Suppressor macrophage treated with lipopolysaccharide for 4 hours (primary cell): ENCODE results near the gene FAM210B.
A peak's percentile ranks its signal among the peaks of the same experiment; 100 is the strongest.
"Not testable (repeated sequence)": the region's sequence is repeated elsewhere in the genome, so short reads cannot be mapped to it uniquely, and the experiment has no call there.

Source experiments
- DNase-seq: peaks from one replicate; pipeline ENCODE4 v3.0.0-alpha.2; 2020

FAM210B gene

DNA sequence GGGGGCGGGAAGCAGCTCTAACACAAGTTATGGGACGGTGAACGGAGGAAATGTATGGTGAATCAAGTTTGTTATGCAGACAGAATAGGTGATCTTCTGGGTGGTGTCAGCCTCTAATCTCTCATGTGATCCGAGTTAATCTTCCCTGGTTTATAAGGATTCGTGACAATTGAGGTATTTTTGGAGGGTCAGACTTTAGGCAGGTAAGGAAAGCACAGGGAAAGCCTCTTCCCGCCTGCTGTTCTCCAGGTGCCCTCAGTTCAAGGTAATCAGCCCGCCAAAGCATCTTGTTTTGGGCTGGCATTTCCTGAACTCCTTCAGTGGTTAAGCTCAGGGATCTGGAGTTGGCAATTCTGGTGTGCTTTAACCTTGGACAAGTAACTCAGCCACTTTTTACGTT is 34.9 kb downstream of the FAM210B start:
- DNase-seq, result no peak

DNA sequence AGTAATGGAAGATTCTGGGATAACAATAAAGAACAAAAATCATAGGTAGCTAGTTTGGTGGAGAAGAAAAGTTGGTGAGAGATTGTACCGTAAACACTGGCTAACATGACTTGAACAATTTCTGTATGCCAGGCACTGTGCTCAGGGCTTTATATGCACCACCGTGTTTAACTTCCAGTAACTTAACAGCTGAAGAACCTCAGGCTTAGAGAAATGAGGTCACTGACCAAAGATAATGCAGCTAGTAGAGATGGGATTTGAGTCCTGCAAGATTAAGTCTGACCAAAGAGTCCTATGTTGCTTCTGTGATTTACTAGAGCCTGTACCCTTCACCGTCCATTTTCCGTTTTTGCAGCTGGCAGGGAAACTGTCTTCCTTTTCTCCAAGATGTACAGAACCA is 36.4 kb downstream of the FAM210B start:
- DNase-seq, result no peak

DNA sequence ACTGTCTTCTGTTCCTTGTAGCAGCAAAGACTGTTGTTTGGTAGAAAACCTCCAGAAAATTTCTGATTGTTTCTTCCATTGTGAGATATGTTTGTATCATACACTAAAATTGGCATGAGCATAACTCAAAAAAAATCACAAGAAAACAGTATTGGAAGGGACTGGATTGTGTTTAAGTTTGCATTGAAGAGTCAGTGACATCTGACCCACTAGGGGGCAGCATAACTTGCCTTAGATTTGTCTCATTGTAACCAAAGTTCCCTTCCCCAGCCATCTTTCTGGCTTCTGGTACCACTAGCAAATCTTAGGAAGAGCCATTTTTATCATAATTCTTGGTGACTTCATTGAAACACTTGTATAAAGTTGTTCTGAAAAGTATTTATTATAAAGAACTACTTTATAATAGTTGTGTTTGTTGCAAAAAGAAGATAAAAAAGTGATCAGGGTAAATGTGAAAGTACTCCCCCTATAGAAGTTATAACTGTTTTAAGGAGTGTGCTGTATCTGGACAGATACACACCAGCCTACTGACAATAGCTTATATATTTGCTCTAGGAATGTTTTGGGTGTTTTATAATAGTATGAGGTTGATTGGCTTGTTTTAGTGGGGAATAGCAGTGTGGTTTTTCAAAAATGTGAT is 41.3 kb downstream of the FAM210B start:
- peak; percentile 86 for DNase-seq

DNA sequence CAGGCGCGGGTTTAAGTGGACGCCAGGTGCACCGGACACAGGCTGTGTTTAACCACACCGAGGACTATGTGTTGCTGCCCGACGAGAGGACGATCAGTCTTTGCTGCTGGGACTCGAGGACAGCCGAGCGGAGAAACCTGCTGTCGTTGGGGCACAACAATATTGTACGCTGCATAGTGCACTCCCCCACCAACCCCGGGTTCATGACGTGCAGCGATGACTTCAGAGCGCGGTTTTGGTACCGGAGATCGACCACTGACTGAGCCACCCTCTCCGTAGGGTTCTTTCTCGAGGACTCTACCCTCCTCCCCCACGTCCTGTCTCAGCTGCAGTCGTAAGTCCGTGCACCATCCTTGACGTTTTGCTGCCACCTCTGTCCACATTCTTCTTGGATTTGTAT is 44.7 kb downstream of the FAM210B start:
- DNase-seq, result no peak

DNA sequence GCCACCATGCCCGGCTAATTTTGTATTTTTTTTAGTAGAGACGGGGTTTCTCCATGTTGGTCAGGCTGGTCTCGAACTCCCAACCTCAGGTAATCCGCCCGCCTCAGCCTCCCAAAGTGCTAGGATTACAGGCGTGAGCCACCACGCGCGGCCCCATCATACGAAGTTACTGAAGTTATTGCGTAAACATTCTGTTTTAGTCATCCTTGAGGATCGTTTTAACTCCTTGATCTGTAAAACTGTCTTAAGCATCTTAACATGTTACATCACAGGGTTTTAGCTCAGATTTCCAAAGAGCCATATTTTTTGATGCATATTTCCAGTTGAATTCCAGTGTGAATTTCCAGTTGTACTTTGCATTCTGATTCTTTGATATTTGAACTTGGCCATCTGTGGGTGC is 46.6 kb downstream of the FAM210B start:
- DNase-seq, result not testable (repeated sequence)

DNA sequence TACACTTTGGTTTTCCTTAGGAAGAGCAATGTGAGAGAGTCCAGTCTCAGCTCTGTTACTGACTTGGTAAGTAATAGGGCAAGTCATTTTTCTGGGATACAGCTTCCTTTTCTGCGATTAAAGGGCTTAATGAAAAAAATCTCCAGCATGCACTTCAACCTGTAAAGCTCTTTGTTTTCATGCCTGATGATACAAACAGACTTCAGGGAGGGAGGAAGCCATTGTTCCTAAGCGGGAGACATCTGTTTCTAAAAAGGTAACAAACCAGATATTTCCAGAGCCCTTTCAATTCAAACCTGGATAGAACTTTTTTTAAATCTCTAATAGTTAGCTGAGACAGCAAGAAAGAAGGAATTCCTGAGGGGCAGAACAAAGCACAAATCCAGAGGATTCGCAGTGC is 48.1 kb downstream of the FAM210B start:
- no peak for DNase-seq

DNA sequence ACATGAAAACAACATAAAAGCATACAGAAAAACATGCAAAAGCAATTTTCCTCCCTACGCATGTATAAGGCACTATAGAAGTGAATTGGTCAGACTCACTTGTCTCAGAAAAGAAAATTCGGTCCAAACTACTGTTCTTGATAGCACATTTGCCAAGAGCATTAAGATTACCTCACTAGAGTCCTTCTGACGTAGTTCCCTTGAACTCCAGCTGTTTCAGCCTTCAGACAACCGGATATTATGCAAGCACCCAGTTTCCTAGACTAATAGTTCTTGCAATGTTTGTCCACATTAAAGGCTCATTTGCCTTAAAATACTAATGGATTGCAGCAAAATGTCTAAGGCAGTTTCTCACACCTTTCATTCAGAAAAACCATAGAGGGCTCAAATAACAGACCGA is 50.7 kb downstream of the FAM210B start:
- DNase-seq, result peak; percentile 85

DNA sequence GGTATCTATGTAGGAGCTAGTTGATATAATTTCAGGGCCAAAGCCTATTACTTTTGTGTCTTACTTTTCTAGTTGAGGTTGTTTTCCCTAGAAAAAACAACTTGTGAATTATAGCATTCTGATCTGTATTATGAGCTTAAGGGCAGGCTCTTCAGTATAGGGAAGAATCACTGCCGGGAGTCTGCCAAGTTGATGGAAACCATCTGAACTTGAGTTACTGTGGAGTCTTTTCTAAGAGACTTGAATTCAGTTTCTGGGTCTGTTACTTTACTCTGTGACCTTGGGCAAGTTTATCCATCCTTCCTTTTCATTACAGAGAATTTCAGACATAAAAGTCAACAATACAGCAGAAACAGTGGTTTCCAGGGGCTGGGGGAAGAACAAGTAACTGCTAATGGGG is 51.2 kb downstream of the FAM210B start:
- no peak for DNase-seq

DNA sequence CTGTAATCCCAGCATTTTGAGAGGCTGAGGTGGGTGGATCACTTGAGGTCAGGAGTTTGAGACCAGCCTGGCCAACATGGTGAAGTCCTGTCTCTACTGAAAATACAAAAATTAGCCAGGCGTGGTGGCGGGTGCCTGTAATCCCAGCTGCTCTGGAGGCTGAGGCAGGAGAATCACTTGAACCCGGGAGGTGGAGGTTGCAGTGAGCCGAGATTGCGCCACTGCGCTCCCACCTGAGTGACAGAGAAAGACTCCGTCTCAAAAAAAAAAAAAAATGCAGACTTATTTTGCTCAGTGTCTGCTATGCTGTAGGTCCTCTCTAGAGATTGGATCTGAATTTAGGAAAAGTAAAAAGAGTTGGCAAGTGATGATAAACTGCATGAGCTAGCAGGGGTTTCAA is 52.5 kb downstream of the FAM210B start:
- DNase-seq, result not testable (repeated sequence)

DNA sequence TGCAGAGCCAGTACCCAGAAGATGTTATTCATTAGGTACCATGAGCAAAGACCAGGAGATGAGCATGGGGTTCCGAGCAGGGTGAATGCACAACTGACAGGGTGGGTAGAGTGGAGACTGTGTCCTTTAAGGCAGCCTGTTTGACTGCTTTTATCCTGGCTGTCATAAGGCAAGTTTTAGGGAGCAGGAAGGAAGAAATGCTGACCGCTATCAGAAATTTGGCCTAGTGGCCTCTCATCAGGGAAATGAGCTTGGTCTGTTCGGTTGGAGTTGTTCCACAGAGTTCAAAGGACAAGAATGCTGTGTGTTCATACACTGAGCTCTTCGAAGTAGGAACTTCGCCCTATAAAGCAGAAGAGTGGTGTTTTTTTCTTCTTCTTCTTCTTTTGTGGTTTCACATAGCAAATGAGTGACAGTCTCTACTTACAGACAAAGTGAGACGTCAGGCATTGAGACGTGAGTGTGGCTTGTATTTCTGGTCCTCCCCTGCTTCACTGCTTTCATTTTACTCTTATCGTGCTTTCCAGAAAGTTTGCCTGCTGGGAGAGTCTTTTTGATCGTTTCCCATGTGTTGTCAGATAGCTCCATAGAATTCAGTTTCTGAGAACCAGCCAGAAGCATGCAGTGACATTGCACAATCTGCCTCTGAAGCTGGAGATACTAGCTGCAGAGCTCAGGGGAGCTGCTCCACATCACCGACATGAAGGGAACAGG is 53.1 kb downstream of the FAM210B start, which contains the start of gene CASS4:
Gene CASS4, plus strand, starts transcription at position 502 of the 714 bp plus-strand sequence. Its CDS starts 199 bp downstream, at position 701.
- DNase-seq, result peak; percentile 85

DNA sequence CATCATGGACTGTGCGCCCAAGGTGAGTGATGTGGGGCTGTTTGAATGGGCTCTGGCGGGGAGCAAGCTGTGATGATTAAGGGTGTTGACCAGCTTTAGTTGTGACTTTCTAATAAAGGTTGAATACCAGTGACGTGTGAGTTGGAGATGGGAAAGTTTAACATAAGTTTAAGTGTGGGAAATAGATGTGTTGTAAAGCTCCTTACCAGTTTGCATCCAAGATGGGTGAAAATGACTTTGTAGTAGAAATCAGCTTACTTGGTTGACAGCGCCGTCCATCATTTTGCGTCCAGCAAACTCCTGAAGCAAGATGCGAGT is 53.7 kb downstream of the FAM210B start:
- no peak for DNase-seq

DNA sequence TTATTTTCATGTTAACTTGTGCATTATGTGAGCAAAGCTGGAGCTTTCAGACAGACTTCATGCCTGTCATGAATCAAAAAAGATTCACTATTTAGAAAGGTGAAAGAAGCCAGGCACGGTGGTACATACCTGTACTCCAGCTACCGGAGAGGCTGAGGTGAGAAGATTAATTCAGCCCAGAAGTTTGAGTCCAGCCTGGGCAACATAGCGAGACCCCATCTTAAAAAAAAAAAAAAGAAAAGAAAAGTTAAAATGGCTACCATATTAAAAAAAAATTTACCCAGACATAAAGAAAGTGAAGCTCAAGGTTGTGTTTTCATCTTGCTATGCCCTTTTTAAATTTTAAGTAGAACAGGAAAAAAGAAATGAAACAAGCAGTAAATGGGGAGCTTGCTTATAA is 54.2 kb downstream of the FAM210B start:
- DNase-seq, result no peak

DNA sequence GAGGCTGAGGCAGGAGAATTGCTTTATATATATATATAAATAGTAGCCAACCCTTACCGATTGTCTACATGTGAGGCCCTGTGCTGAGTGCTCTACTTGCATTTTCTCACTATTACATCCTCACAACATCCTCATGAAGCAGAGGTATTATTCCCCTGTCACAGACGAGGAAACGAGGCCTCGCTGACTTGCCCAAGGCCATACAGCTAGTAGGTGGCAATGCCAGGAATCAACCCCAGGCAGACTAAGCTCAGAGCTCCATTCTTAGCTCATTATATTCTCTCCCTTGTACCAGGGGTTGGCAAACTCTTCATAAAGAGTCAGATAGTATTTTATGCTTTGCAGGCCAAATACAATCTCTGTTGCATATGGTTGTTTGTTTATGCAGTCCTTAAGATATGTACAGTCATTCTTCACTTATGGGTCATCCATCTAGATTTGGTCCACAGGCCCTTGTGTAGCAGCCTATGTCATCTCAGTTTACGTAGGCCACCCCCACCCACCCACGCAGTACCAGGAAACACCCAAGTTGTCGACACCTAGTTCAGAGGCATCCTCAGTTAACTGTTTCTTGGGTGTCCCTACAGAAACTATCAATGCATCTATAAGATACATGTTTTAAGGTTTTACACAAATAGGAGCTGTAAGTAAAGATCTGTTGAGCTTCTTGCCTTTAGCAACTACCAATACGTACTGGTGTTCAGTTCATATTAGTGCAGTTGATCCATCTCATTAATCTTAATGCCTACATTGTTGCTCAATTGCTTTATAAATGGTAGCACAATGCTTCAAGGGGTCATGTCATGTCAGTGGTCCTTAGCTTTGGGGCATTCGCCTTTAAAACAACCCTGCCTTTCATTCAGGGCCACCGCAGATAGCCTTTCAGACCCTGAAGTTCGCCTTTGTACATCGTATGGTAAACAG is 56.3 kb downstream of the FAM210B start:
- DNase-seq, result peak; percentile 39

DNA sequence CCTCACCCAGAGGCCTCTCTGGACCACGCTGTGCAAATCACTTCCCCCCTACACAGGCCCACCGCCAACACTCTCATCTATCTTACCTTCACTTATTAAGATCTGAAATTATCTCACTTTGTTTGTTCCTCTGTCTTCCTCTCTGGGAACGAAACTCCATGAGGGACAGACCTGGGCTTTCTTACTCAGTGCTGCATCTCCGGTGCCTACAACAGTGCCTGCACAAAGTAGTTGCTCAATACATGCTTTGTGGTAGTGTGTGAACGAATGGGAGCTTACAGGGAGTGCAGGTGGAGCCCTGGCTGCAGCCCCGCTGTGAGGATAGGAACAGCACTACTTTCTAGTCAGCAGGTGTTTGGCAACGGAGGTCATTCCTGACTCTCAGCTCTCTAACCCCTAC is 58.6 kb downstream of the FAM210B start:
- no peak for DNase-seq

DNA sequence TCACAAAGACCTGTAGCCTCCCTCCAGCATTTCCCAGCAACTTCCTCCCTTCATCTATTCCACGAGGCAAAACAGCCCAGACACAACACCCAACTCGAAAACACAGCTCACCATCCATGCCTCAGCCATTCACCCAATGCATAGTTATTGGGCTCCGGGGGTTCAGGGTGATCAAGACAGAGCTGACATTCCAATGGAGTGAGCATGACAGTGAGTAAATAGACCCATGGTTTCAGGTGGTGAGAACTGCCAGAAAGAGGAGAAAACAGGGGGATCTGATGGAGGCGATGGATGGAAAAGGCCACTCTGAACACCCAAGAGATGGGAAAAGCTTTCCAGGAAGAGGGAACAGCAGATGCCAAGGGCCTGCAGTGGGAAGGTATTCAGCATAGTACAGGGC is 59.1 kb downstream of the FAM210B start:
- no peak for DNase-seq
